Fibroblast of mammary gland (primary cell): ENCODE data around the gene BTN2A1.

Experiments
- DNase-seq: peaks from one replicate; pipeline ENCODE4 v3.0.0-alpha.2; 2010; ENCODE audit warnings: low read depth
- H3K4me3 ChIP-seq: 2 replicates; pipeline ENCODE4 v1.5.1; 2011; ENCODE audit warnings: low read depth, mild to moderate bottlenecking, low read length, moderate library complexity; ENCODE audit not compliant: control insufficient read depth
- CTCF ChIP-seq: conservative IDR thresholded peaks from 2 replicates; pipeline ENCODE4 v1.5.1; 2011; ENCODE audit warnings: low read depth, low read length, inconsistent platforms; ENCODE audit not compliant: control insufficient read depth, insufficient read depth

Gene BTN2A1

GRCh38 chr6:26491604-26492003 lies 33.8 kb downstream of the BTN2A1 start:
- no peak overlapping the region for H3K4me3 ChIP-seq
- no peak for DNase-seq
- TF ChIP-seq CTCF = no peak

- peak; percentile 26 for TF ChIP-seq CTCF
- no peak overlapping the region for H3K4me3 ChIP-seq
- peak; percentile 53 for DNase-seq
Measured at GRCh38 chr6:26493258-26493657, 35.5 kb downstream of the BTN2A1 start.

- TF ChIP-seq CTCF = no peak
Measured at GRCh38 chr6:26494117-26494516, 36.4 kb downstream of the BTN2A1 start.

GRCh38 chr6:26495281-26495680 lies 37.5 kb downstream of the BTN2A1 start:
- TF ChIP-seq CTCF = no peak
- H3K4me3 ChIP-seq = no peak overlapping the region
- no peak for DNase-seq

More at GRCh38 chr6:26494117-26494516, 36.4 kb downstream of the BTN2A1 start:
- no peak for DNase-seq
- H3K4me3 ChIP-seq = no peak overlapping the region

- TF ChIP-seq CTCF = no peak
- H3K4me3 ChIP-seq = no peak overlapping the region
- DNase-seq = no peak
Measured at GRCh38 chr6:26497610-26498009, 39.9 kb downstream of the BTN2A1 start.

- no peak for DNase-seq
- H3K4me3 ChIP-seq = no peak within 1 kb of the TSS
- no peak for TF ChIP-seq CTCF
Measured at GRCh38 chr6:26500102-26500501, 42.3 kb downstream of the BTN2A1 start, which contains the start of gene BTN1A1. BTN1A1 (plus strand) TSS chr6:26500303; CDS start chr6:26501287, 984 bp downstream.

GRCh38 chr6:26501482-26501986 lies 43.8 kb downstream of the BTN2A1 start:
- DNase-seq = peak; percentile 10
- no peak for TF ChIP-seq CTCF
- peak overlapping the region; percentile 3 for H3K4me3 ChIP-seq
